Natural killer cell treated with Interleukin-12 subunit alpha and Interleukin-12 subunit beta and Interleukin-15 and Interleukin-18, amount 100 ng/mL, for 72 hours (primary cell): ENCODE measurements around the gene DNAJB6. TPM values are rescaled to one million over a fixed set of nuclear protein-coding genes. Genes with fewer than 3 reads are reported as not detected.
"Not testable (repeated sequence)": the region's sequence is repeated elsewhere in the genome, so short reads cannot be mapped to it uniquely, and the experiment has no call there.

Experiments
- ATAC-seq, 2 donors: fragments of 150-1000 bp; cut with Tn5 transposase in 1 of 2; sonication (Bioruptor Pico), chemical (Tn5 transposase) in 1 of 2; 2 replicates each; pipeline ENCODE4 v1.10.0; 2021
- DNase-seq: peaks from one replicate; pipeline ENCODE4 v3.0.0; 2022; ENCODE audit warnings: low spot score
- H3K27ac Mint-ChIP-seq, 2 donors: 1 replicate in 1 of 2; 2 replicates in 1 of 2; pipeline ENCODE4 v1.8.0; 2022; ENCODE audit warnings: mixed read lengths in 2 of 2, mild to moderate bottlenecking in 1 of 2, moderate library complexity in 1 of 2
- H3K27me3 Mint-ChIP-seq, 2 donors: 1 replicate in 1 of 2; 2 replicates in 1 of 2; pipeline ENCODE4 v1.8.0; 2022; ENCODE audit warnings: mixed read lengths in 2 of 2
- H3K36me3 Mint-ChIP-seq: one replicate; pipeline ENCODE4 v1.8.0; 2022; ENCODE audit warnings: mixed read lengths
- H3K4me1 Mint-ChIP-seq, 2 donors: 1 replicate in 1 of 2; 2 replicates in 1 of 2; pipeline ENCODE4 v1.8.0; 2022; ENCODE audit warnings: low read depth in 2 of 2, mixed read lengths in 2 of 2, mild to moderate bottlenecking in 1 of 2
- H3K4me3 Mint-ChIP-seq: one replicate; pipeline ENCODE4 v1.8.0; 2022; ENCODE audit warnings: mixed read lengths
- H3K9me3 Mint-ChIP-seq: 2 replicates; pipeline ENCODE4 v1.8.0; 2022; ENCODE audit warnings: mixed read lengths
- total RNA-seq, 2 donors: library from RNA; stranded (reverse); gene quantifications; one replicate each; pipeline ENCODE4 v1.2.3, GENCODE V29; 2022

DNAJB6 gene
- total RNA-seq, 2 donors from 2014 or later, result 139 to 145 TPM

- Mint-ChIP-seq H3K36me3 (no peaks in the 10 kb centered on the region), H3K27ac (peak overlapping the region; percentile 68 to 85), H3K27me3 (no peaks in the 10 kb centered on the region), H3K9me3 (no peaks in the 10 kb centered on the region), H3K4me3 (peak overlapping the region; percentile 48), H3K4me1 (peaks cover 49 to 50% of the 10 kb centered on the region in 2 donors)
- DNase-seq, result no peak
- ATAC-seq, result no peak
Observed at GRCh38 chr7:157306846-157307838, 29.7 kb upstream of the DNAJB6 start.

GRCh38 chr7:157309988-157310668 is 26.7 kb upstream of the DNAJB6 start:
- H3K9me3 Mint-ChIP-seq, result no peaks in the 10 kb centered on the region
- no peak overlapping the region for H3K4me3 Mint-ChIP-seq
- DNase-seq (no peak), ATAC-seq (no peak)
- peak overlapping the region in 1 of 2 donors; percentile 56 for H3K27ac Mint-ChIP-seq
- no peaks in the 10 kb centered on the region for H3K27me3 Mint-ChIP-seq
- H3K36me3 Mint-ChIP-seq, result no peaks in the 10 kb centered on the region
- peaks cover 30 to 34% of the 10 kb centered on the region in 2 donors for H3K4me1 Mint-ChIP-seq

- no peaks in the 10 kb centered on the region for H3K36me3 Mint-ChIP-seq
- DNase-seq (no peak), ATAC-seq (no peak)
- H3K27ac Mint-ChIP-seq, result peak overlapping the region in 1 of 2 donors; percentile 56
- H3K9me3 Mint-ChIP-seq, result no peaks in the 10 kb centered on the region
- no peaks in the 10 kb centered on the region for H3K27me3 Mint-ChIP-seq
- H3K4me3 Mint-ChIP-seq, result no peak overlapping the region
- H3K4me1 Mint-ChIP-seq, result peaks cover 26 to 30% of the 10 kb centered on the region in 2 donors
Observed at GRCh38 chr7:157310676-157311185, 26.1 kb upstream of the DNAJB6 start.

GRCh38 chr7:157312941-157313340 is 23.9 kb upstream of the DNAJB6 start:
- no peak overlapping the region for H3K27ac Mint-ChIP-seq
- no peaks in the 10 kb centered on the region for H3K9me3 Mint-ChIP-seq
- no peak for DNase-seq

GRCh38 chr7:157313645-157314044 is 23.2 kb upstream of the DNAJB6 start:
- Mint-ChIP-seq H3K4me3 (no peak overlapping the region), H3K9me3 (no peaks in the 10 kb centered on the region), H3K27me3 (no peaks in the 10 kb centered on the region), H3K27ac (no peak overlapping the region), H3K36me3 (no peaks in the 10 kb centered on the region), H3K4me1 (peaks cover 12 to 14% of the 10 kb centered on the region in 2 donors)
- no peak for ATAC-seq
- no peak for DNase-seq

More at GRCh38 chr7:157312941-157313340, 23.9 kb upstream of the DNAJB6 start:
- H3K4me1 Mint-ChIP-seq, result peaks cover 9 to 11% of the 10 kb centered on the region in 2 donors
- no peaks in the 10 kb centered on the region for H3K27me3 Mint-ChIP-seq
- H3K4me3 Mint-ChIP-seq, result no peak overlapping the region
- ATAC-seq, result peak in 1 of 2 donors; percentile 61
- H3K36me3 Mint-ChIP-seq, result no peaks in the 10 kb centered on the region

- DNase-seq, result no peak
- peak; percentile 64 to 71 for ATAC-seq
- Mint-ChIP-seq H3K4me3 (no peak overlapping the region), H3K9me3 (no peaks in the 10 kb centered on the region), H3K4me1 (peaks cover 5 to 6% of the 10 kb centered on the region in 2 donors), H3K27ac (peak overlapping the region; percentile 50 to 86), H3K36me3 (no peaks in the 10 kb centered on the region), H3K27me3 (no peaks in the 10 kb centered on the region)
Observed at GRCh38 chr7:157318015-157318706, 18.6 kb upstream of the DNAJB6 start.

GRCh38 chr7:157320608-157320980 is 16.2 kb upstream of the DNAJB6 start:
- H3K27me3 Mint-ChIP-seq, result no peaks in the 10 kb centered on the region
- H3K27ac Mint-ChIP-seq, result no peak overlapping the region
- no peak for ATAC-seq
- H3K36me3 Mint-ChIP-seq, result no peaks in the 10 kb centered on the region
- peaks cover 5 to 6% of the 10 kb centered on the region in 2 donors for H3K4me1 Mint-ChIP-seq
- H3K9me3 Mint-ChIP-seq, result no peaks in the 10 kb centered on the region
- DNase-seq, result no peak
- H3K4me3 Mint-ChIP-seq, result no peak overlapping the region

- DNase-seq (no peak), ATAC-seq (no peak)
- Mint-ChIP-seq H3K4me1 (peaks cover 3 to 5% of the 10 kb centered on the region in 2 donors), H3K4me3 (no peak overlapping the region), H3K27ac (no peak overlapping the region), H3K9me3 (no peaks in the 10 kb centered on the region), H3K36me3 (no peaks in the 10 kb centered on the region), H3K27me3 (no peaks in the 10 kb centered on the region)
Observed at GRCh38 chr7:157323401-157323800, 13.4 kb upstream of the DNAJB6 start.

- ATAC-seq (no peak), DNase-seq (peak; percentile 38)
- Mint-ChIP-seq H3K4me1 (no peaks in the 10 kb centered on the region), H3K36me3 (no peaks in the 10 kb centered on the region), H3K27me3 (peaks cover 2 to 7% of the 10 kb centered on the region in 2 donors), H3K9me3 (no peaks in the 10 kb centered on the region), H3K27ac (no peak overlapping the region), H3K4me3 (no peak overlapping the region)
Observed at GRCh38 chr7:157329447-157329846, 7.4 kb upstream of the DNAJB6 start.

GRCh38 chr7:157330567-157330966 is 6.2 kb upstream of the DNAJB6 start:
- DNase-seq, H3K4me1 Mint-ChIP-seq, H3K27ac Mint-ChIP-seq, H3K36me3 Mint-ChIP-seq, ATAC-seq, H3K4me3 Mint-ChIP-seq, H3K27me3 Mint-ChIP-seq, H3K9me3 Mint-ChIP-seq: not testable (repeated sequence)

GRCh38 chr7:157331049-157331448 is 5.8 kb upstream of the DNAJB6 start:
- H3K4me3 Mint-ChIP-seq, H3K4me1 Mint-ChIP-seq, H3K36me3 Mint-ChIP-seq, H3K27me3 Mint-ChIP-seq, ATAC-seq, H3K27ac Mint-ChIP-seq, DNase-seq, H3K9me3 Mint-ChIP-seq: not testable (repeated sequence)

GRCh38 chr7:157335236-157335635 is 1.6 kb upstream of the DNAJB6 start:
- DNase-seq (no peak), ATAC-seq (no peak)
- Mint-ChIP-seq H3K9me3 (no peaks in the 10 kb centered on the region), H3K36me3 (peaks cover 16% of the 10 kb centered on the region), H3K4me1 (peaks cover 24 to 27% of the 10 kb centered on the region in 2 donors), H3K4me3 (peak overlapping the region; percentile 94), H3K27me3 (peaks cover 2 to 7% of the 10 kb centered on the region in 2 donors), H3K27ac (peak overlapping the region; percentile 90 to 97)

GRCh38 chr7:157335991-157336382 is 817 bp upstream of the DNAJB6 start:
- Mint-ChIP-seq H3K4me1 (peaks cover 30% of the 10 kb centered on the region in 2 donors), H3K27ac (peak overlapping the region; percentile 90 to 97), H3K27me3 (peaks cover 2 to 7% of the 10 kb centered on the region in 2 donors), H3K36me3 (peaks cover 16% of the 10 kb centered on the region), H3K9me3 (no peaks in the 10 kb centered on the region), H3K4me3 (peak overlapping the region; percentile 94)
- ATAC-seq (no peak), DNase-seq (no peak)
